ENCODE measurements around the gene OR4X2.
"Not testable (repeated sequence)": the region's sequence is repeated elsewhere in the genome, so short reads cannot be mapped to it uniquely, and the experiment has no call there.

The OR4X2 gene

GRCh38 chr11:48244804-48245203 is at the start of gene OR4X2:
Gene OR4X2, plus strand, starts transcription at chr11:48245104. Its CDS starts 0 bp downstream, at chr11:48245104.
- no peak for DNase-seq (ENCODE audit: low read depth)

GRCh38 chr11:48207881-48208280 is 37.0 kb upstream of the OR4X2 start:
- no peak for DNase-seq (ENCODE audit: low read depth)

- no peak for DNase-seq (ENCODE audit: low read depth)
Measured at GRCh38 chr11:48210052-48210451, 34.9 kb upstream of the OR4X2 start.

GRCh38 chr11:48216510-48216909 is 28.4 kb upstream of the OR4X2 start, which contains the start of gene OR4B1:
Gene OR4B1, plus strand, starts transcription at chr11:48216810. Its CDS starts 0 bp downstream, at chr11:48216810.
- DNase-seq (ENCODE audit: low read depth), result no peak

- no peak for DNase-seq (ENCODE audit: low read depth)
Measured at GRCh38 chr11:48228761-48229160, 16.1 kb upstream of the OR4X2 start.

GRCh38 chr11:48230057-48230456 is 14.8 kb upstream of the OR4X2 start:
- DNase-seq (ENCODE audit: low read depth), result not testable (repeated sequence)

- no peak for DNase-seq (ENCODE audit: low read depth)
Measured at GRCh38 chr11:48237727-48238126, 7.2 kb upstream of the OR4X2 start.

- no peak for DNase-seq (ENCODE audit: low read depth)
Measured at GRCh38 chr11:48242501-48242900, 2.4 kb upstream of the OR4X2 start.

- no peak for DNase-seq (ENCODE audit: low read depth)
Measured at GRCh38 chr11:48248902-48249301, 4.0 kb downstream of the OR4X2 start.

GRCh38 chr11:48261600-48261999 is 16.7 kb downstream of the OR4X2 start:
- no peak for DNase-seq (ENCODE audit: low read depth)

GRCh38 chr11:48263423-48263911 is 18.6 kb downstream of the OR4X2 start, which contains the start of gene OR4X1:
Gene OR4X1, plus strand, starts transcription at chr11:48263861. Its CDS starts 0 bp downstream, at chr11:48263861.
- no peak for DNase-seq (ENCODE audit: low read depth)

- DNase-seq (ENCODE audit: low read depth), result no peak
Measured at GRCh38 chr11:48270621-48271020, 25.7 kb downstream of the OR4X2 start.

- no peak for DNase-seq (ENCODE audit: low read depth)
Measured at GRCh38 chr11:48272606-48273005, 27.7 kb downstream of the OR4X2 start.

Measured in activated gamma-delta T cell treated with anti-CD3 and anti-CD28 coated beads, Interleukin-2, amount 50 U/mL, for 16 hours (primary cell).